GM03348 (cell line): ENCODE results near the gene CFL1.
"Not testable (repeated sequence)": the region's sequence is repeated elsewhere in the genome, so short reads cannot be mapped to it uniquely, and the experiment has no call there.

Experiments
- DNase-seq: peaks from one replicate; pipeline ENCODE4 v3.0.0; 2012; ENCODE audit warnings: low spot score

CFL1 gene

DNA sequence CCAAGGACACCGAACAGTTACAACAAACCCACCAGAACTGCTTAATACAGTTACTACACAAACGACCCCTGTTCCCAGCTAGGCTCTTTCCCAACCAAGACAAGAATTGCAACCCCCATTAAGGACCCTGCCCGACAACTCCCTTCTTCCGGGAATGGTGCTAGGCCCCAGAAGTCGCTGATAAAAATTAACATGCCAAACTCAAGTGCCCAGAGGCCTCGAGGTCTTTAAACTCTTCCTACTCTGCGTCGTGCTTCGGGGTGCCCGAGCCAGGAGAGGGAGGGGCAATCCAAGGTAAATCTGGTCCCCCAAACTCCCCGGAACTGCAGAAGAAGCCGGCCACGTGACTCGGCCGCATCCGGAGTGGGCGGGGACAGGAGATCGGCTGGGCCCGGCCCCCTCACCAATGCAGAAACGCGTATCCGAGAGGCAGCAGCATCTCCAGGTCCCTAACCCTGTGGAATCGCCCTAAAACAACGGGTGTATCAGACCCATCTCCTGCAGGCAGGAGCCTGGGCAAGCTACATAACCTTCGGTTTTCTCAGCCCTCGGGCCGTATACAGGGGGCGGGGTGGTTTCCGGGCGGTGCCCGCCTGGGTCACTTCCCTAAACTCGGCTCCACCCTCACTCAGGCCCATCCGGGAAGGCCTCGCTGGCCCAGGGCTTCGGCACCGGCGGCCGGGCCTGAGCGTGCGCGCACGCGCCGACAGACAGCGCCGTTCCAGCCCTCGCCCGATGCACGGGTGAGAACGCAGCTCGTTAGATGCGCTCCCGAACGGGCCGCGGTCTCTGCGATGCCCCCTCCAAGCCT lies 1.1 kb downstream of the CFL1 start:
- DNase-seq, result peak; percentile 87

DNA sequence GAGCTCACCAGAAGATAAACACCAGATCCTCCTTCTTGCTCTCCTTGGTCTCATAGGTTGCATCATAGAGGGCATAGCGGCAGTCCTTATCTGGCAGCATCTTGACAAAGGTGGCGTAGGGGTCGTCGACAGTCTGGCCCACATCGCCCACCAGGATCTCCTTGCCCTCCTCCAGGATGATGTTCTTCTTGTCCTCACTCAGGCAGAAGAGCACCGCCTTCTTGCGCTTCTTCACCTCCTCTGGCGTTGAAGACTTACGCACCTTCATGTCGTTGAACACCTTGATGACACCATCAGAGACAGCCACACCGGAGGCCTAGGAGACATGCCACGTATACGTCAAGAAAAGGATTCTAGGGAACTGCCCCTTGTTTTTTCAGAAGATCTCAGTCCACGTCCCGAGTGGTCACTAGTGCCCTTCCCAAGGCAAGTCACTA lies 2.0 kb downstream of the CFL1 start:
- no peak for DNase-seq

DNA sequence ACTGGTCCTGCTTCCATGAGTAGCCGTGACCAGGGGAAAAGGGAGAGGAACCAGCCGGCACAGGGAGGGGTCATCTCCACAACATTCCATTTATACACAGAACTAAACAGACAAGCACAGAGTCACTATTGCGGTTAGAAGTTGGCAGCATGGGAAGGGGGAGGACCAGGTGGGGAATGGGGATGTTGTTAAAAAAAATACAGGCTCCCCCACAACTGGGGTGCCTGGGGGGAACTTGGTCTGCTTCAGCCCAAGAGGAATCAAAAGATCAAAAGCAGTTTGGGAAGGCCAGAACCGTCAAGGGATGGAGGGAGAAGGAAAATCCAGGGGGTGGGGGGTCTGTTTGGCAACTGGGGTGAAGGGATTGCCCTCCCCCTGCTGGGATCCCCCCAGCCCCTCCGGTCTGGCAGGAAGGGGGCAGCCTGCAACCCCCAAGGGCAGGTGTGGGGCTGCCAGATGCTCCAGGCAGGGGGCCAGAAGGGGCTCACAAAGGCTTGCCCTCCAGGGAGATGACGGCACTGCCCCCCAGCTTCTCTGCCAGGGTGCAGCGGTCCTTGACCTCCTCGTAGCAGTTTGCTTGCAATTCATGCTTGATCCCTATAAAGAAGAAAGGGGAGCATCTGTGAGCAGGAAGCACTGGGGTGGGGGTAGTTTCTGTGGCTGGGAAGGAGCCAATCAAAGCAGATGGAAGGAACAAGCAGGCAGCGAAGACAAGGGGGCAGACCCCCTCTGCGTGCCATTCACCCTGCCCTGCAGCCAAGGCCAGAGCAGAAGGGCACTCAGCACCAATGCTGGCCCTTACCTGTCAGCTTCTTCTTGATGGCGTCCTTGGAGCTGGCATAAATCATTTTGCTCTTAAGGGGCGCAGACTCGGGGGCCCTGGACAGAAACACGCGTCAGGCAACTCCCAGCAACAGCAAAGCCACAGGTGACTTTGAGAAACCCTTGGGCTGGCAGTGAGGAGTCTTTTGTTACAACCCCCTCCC lies 2.8 kb downstream of the CFL1 start:
- DNase-seq, result peak; percentile 1

DNA sequence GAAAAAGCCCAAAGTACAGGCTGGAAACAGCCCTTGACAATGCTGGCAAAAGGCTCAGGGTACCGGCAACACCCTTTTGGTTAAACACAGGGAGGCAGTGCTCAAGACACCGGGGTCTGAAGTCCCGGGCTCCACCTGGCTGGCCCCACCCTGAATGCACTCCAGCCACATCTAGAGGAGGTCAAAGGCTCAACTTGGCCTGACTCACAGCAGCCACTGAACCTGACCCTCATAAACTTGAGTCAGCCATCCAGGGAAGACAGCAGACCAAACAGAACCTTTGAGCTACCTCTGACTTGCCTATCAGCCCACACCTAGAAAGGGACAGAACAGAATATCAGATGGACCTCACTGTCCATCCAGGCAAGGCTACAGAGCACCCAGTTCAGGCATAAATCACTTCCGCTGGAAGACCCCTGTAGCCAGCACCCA lies 3.8 kb downstream of the CFL1 start:
- DNase-seq, result no peak

DNA sequence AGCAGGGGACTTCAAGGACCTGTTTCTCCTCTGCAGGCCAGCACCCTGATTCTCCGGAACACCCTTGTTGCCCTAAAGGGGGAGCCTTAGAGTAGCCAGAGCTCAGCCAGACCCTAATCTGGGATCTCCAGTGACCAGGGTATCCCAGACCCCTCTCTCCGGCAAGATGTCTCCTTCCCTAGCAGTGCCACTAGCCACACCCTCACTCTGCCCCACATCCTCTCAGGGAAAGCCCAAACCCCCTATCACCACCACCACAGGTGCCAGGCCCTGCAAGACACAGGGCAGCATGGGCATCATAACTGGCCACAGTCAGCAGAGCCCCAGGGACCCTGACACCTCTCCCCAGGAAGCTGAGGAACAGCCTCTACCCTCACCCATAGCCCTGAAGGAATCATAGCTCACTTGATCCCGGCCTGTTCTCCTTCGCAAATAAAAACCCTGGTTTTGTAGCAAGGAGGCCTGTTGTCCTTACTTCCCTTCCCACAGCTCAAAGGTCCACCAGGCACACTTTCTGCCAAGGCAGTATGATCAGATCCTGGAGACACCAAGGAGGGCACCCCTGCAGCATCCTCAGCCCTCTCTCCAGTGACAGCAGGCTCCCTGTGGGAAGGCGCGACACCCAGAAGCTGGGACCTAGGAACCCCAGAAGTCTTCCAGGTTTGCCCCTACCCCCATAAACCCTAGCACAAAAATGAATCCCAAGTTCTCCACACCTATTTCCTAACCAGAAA lies 4.6 kb downstream of the CFL1 start:
- peak; percentile 7 for DNase-seq

DNA sequence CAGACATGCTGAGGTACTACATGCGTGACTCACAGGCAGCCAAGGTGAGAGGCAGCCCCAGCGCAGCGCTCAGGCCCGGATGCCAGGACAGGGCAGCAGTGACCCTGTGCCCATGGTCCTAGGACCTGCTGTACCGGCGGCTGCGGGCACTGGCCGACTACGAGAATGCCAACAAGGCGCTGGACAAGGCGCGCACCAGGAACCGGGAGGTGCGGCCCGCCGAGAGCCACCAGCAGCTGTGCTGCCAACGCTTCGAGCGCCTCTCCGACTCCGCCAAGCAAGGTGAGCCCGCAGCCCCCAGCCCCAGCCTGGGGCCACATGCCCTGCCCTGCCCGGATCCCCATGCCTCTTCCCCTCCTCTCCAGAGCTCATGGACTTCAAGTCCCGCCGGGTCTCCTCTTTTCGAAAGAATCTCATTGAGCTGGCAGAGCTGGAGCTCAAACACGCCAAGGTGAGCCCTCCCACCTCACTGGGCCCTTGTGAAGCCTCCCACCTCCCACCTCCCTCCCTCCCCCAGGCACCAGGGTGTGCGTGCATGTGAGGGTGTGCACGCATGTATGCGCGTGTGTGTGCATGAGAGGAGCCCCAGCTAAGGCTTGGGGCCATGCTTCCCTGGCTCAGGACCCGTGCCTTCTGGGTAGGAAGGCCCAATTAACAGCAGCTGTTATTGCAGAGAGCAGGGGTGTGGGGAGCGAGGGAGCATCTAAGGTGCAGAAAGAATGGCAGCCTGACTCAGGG lies 5.3 kb downstream of the CFL1 start:
- DNase-seq, result no peak

DNA sequence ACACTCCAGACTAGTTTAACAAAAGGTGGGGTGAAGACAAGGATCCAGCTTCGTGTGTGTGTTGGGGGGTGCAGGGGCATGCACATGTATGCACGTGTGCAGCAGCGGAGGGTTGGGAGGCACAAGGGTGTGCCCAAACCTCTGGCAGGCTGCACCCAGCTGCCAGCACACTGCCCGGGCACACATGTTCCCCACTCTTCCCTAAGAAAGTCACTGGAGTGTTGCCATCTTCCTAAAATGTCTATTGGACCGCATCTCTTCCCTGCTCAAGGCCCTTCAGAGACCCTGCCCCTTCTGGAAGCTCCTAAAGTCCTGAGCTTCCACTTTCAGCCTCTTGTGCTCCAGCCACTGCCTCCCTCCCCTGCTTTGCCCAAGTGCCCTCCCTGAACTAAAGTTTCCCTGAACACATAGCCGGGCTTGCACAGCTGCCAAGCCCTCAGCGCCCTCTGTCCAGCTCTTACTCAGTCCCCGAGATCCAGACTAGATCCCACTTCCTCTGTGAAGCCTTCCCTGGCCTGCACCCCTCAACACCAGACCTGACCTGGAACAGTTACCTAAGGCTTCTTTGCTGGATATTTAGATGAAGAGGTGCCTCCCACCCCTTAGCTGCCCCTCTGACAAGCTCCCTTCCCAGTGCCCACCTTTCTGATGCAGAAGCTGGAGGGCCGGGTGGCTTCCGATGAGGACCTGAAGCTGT lies 6.0 kb downstream of the CFL1 start:
- no peak for DNase-seq

DNA sequence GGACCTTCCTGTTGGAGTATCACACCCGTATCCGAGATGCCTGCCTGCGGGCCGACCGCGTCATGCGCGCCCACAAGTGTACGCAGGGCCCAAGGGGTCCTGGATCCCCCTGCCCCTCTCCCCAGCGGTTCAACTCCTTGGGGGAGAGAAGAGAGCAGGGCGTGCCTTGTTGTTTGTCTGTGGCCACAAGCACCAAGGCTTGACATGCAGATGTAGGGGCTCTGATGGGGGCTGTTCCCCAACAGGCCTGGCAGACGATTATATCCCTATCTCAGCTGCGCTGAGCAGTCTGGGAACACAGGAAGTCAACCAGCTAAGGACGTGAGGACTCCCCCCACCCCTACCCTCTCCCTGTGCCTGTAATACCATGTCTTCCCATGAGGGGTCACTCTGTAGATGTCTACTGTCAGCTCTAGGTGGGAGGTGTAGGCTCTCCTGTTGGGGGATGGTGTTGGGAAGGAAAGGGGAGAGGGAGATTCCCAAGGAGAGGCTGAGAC lies 6.8 kb downstream of the CFL1 start:
- DNase-seq, result no peak

DNA sequence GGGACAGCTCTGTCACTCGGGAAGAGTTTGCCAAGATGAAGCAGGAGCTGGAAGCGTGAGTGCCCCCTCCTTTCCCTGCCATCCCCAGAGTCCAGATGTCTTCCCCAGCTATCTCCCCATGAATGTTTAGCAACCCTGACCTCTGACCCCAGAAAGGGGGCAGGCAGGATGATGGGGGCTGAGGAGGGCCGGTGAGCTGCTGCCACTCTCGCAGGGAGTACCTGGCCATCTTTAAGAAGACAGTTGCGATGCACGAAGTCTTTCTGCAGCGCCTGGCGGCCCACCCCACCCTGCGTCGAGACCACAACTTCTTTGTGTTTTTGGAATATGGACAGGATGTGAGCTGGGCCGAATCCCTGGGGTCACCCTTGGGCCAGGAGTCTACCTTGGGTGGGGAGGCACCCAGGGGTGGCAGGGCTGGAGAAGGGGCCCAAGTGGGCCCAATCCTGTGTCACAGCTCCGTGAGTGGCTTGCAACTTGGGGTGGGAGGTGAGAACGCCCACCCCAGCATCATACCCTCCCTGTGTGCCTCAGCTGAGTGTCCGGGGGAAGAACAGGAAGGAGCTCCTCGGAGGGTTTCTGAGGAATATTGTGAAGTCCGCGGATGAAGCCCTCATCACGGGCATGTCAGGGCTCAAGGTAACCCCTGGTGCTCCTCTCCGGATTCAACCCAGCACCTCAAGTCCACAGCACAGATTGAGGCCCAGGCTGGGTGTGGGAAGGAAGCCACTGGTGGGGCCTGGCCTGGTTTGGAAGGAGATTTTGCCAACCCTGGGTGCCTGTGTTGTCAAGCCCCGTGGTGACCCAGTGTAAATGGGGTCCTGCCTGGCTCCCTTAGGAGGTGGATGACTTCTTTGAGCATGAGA lies 7.5 kb downstream of the CFL1 start:
- no peak for DNase-seq

DNA sequence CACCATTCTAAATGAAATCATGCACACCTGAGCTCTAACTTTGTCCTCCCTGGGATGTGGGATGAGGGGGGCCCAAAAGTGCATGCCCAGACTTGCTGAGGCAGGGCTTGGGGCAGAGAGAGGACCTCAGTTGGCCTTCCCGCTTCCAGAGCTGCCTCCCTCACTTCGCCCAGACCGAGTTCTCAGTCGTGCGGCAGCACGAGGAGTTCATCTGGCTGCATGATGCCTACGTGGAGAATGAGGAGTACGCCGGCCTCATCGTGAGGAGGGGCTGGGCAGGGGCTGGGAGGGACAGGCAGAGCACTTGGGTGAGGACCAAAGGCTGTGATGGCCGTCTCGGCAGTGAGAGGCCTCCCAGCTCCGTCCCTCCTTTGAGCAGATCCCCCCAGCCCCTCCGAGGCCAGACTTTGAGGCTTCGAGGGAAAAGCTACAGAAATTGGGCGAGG lies 8.2 kb downstream of the CFL1 start:
- no peak for DNase-seq

DNA sequence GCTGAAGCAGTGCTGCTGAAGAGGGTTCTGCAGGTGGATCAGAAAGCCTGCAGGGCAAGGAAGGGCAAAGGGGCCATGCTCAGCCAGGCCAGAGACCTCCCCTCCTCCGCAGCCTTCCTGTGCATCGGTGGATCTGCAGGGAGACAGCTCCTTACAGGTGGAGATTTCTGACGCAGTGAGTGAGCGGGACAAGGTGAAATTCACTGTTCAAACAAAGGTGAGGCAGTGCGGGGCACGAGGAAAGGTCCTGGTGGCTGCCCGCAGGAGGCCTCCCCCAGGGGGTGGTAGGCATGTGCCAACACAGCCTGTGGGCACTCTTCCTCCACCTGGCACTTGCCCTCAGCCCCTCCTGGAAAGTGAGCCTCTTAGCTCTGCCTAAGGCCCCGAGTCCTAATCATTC lies 8.6 kb downstream of the CFL1 start:
- DNase-seq, result no peak

DNA sequence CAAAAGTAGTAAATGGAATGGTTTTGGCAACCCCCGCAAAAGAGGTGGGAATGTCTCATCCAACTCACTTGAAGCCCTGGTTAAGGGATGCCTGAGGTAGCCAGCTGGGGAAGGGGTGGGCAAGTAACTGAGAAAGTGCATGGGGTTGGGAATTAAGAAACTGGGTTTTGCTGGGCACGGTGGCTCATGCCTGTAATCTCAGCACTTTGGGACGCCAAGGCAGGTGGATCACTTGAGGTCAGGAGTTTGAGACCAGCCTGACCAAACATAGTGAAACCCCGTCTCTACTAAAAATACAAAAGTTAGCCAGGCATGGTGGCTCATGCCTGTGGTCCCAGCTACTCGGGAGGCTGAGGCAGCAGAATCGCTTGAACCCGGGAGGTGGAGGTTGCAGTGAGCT lies 9.3 kb downstream of the CFL1 start:
- DNase-seq, result not testable (repeated sequence)

DNA sequence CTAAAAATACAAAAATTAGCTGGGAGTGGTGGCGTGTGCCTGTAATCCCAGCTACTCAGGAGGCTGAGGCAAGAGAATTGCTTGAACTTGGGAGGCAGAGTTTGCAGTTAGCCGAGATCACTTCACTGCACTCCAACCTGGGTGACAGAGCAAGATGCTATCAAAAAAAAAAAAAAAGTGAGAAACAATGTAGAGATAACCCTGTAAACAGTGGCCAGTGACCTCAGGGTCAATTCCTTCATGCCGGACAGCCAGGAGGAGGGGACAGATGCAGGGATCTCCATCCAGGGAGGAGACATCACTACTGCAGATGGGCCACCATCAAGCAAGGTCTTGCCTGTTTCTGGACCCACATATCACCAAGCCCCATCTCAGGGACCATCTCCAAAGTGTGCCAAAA lies 10.2 kb downstream of the CFL1 start:
- DNase-seq, result no peak

DNA sequence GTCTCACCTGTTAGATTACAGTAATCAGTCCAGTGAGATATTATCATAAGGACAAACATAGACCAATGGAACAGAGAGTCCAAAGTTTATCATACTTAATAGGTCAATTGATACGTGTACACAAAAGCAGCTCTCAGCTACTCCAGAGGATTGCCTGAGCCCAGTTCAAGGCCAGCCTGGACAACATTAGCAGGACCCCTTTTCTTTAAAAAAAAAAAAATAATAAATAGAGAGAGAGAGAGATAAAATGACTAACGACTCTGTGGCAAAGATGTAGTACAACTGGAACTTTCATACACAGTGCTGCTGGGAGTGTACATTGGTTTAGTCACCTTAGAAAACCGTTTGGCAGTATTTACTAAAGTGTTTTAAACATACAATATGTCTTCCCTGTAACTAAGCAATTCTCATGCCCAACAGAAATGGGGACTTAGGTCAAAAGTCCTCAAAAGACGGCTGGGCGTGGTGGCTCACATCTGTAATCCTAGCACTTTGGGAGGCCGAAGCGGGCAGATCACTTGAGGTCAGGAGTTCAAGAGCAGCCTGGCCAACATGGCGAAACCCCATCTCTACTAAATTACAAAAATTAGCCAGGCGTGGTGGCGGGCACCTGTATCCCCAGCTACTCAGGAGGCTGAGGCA lies 13.6 kb downstream of the CFL1 start:
- no peak for DNase-seq

DNA sequence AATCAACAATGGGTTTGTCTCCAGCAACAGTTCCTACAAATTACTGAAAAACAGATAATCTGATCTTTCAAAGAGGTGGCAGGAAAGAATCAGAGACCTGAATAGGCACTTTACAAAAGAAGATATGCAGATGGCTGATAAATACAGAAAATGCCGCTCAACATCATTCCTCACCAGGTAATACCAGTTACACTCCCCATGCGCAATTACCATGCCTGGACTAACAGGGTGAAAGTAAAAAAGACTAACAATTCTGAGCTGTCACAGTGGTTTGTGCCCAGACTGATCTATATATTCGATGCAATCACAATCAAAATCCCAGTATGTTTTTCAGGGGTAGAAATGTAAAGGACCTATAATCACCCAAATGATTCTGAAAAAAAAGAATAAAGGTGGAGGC lies 14.2 kb downstream of the CFL1 start:
- no peak for DNase-seq

DNA sequence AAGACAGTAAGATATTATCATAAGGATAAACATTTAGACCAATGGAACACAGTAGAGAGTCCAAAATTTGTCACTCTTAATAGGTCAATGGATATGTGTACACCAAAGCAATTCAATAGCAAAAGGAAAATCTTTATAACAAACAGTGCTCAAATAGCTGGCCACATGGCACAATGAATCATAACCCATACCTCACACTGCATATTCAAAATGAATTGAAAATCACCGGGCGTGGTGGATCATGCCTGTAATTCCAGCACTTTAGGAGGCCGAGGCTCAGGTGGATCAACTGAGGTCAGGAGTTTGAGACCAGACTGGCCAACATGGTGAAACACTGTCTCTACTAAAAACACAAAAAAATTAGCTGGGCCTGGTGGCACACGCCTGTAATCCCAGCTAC lies 15.8 kb downstream of the CFL1 start:
- no peak for DNase-seq

DNA sequence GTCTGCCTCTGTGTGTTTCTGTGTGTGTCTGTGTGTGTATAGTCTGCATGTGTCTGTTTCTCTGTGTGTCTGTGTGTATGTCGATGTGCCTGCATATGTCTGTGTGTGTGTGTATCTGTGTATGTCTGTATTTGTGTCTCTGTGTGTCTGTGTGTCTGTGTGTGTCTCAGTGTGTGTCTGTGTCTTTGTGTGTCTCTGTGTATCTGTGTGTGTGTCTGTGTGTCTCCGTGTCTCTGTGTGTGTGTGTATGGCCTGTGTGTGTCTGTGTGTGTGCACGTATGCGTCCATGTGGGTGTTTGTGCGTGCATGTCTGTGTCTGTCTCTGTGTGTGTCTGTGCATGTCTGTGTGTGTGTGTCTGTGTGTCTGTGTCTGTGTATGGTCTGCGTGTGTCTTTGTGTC lies 23.8 kb downstream of the CFL1 start:
- DNase-seq, result no peak

DNA sequence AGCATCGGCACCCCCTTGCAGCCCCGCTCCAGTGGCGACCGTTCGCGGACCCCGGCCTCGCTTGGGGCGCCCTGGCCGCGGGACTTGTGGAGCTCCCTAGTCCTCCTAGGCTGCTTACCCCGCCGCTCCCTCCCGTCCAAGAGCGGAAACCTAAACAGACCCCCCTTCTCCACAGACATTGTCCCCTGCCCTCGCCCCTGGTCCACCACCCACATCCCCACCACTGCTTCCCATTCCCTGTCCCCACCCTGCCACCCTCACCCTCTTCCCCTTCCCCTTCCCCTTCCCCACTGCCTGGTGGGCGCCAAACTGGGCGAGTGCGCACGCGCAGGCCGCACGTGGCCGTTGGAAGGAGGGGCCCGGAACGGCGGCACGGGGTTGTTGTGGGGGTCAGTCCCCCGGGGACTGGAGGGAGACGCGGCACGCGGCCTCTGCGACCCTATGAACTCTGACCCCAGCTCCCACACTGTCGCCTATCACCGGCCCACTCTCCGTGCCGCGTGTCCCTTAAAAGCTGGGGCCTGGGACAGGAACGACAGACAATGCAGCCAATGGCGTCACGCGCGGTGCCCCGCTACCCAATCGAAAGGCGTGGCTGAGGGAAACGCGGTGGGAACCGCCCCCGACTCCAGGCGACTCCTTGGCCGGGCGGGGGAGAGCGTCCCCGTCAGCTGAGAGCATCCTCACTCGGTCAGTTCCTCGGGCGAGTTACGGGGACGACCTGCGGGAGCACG lies 24.5 kb downstream of the CFL1 start, which contains the start of gene SNX32:
Gene SNX32, plus strand, starts transcription at position 667 of the 734 bp plus-strand sequence. CDS start 103 bp downstream, outside the sequence.
- peak; percentile 99 for DNase-seq
